ENCODE measurements around the gene KIF1A. TPM values are rescaled to one million over a fixed set of nuclear protein-coding genes. Genes with fewer than 3 reads are reported as not detected.
A peak's percentile ranks its signal among the peaks of the same experiment; 100 is the strongest.

KIF1A gene
- total and polyA plus RNA-seq, 4 experiments from 2014 or later, result not detected

GRCh38 chr2:240712121-240712520 lies 107.9 kb downstream of the KIF1A start:
- intact Hi-C loops (cut with micrococcal nuclease), result no loop called here
- Mint-ChIP-seq H3K36me3 (no peaks in the 10 kb centered on the region), H3K9me3 (no peaks in the 10 kb centered on the region), H3K4me1 (no peaks in the 10 kb centered on the region), H3K4me3 (no peak overlapping the region), H3K27ac (no peak overlapping the region), H3K27me3 (peaks cover 0 to 10% of the 10 kb centered on the region in 2 donors)
- ChIA-PET CTCF (ENCODE audit: partially characterized antibody) (no interaction called here), POLR2A (ENCODE audit: partially characterized antibody) (no interaction called here)
- no peak overlapping the region for H3K4me3 ChIP-seq (ENCODE audit: low read length in 2 of 2)
- no peaks in the 10 kb centered on the region for H3K4me1 ChIP-seq (ENCODE audit: insufficient read depth, low read length)
- no peaks in the 10 kb centered on the region for H3K27me3 ChIP-seq (ENCODE audit: insufficient read depth, low read length)
- H3K27ac ChIP-seq (ENCODE audit: low read depth, low read length), result no peak overlapping the region
- no peaks in the 10 kb centered on the region for H3K9me3 ChIP-seq (ENCODE audit: control insufficient read depth in 1 of 2, low read length in 2 of 2)
- no peak for DNase-seq
- no peaks in the 10 kb centered on the region for H3K36me3 ChIP-seq (ENCODE audit: insufficient read depth, low read length)

DNA sequence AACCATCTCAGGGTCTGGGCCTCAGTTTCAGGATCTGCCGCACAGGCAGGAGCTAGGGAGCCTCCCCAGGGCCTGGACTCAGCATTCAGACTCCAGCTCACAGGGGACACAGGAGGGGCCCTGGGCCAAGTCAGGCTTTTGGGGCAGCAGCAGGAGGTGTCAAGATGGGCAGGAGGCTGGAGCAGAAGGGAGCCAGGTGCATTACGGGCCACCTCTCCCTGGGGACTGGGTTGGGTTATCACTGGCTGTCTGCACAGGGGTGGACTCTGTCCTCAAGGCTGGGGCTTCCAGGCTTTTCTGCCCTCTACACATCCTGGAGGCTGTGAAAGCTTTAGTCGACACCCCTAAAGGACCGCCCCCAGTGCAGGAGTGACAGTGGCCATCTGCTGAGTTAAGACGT lies 108.3 kb downstream of the KIF1A start:
- H3K27me3 Mint-ChIP-seq, result peaks cover 0 to 10% of the 10 kb centered on the region in 2 donors
- no peaks in the 10 kb centered on the region for H3K4me1 Mint-ChIP-seq
- Histone ChIP-seq H3K27ac (ENCODE audit: low read depth, low read length) (no peak overlapping the region), H3K36me3 (ENCODE audit: insufficient read depth, low read length) (no peaks in the 10 kb centered on the region), H3K4me3 (ENCODE audit: low read length in 2 of 2) (no peak overlapping the region), H3K9me3 (ENCODE audit: control insufficient read depth in 1 of 2, low read length in 2 of 2) (no peaks in the 10 kb centered on the region), H3K27me3 (ENCODE audit: insufficient read depth, low read length) (no peaks in the 10 kb centered on the region), H3K4me1 (ENCODE audit: insufficient read depth, low read length) (no peaks in the 10 kb centered on the region)
- no peak overlapping the region for H3K27ac Mint-ChIP-seq
- no peaks in the 10 kb centered on the region for H3K36me3 Mint-ChIP-seq
- no peak for DNase-seq
- H3K4me3 Mint-ChIP-seq, result no peak overlapping the region
- H3K9me3 Mint-ChIP-seq, result no peaks in the 10 kb centered on the region
- ChIA-PET CTCF (ENCODE audit: partially characterized antibody) (no interaction called here), POLR2A (ENCODE audit: partially characterized antibody) (no interaction called here)
- intact Hi-C loops (cut with micrococcal nuclease), result no loop called here

DNA sequence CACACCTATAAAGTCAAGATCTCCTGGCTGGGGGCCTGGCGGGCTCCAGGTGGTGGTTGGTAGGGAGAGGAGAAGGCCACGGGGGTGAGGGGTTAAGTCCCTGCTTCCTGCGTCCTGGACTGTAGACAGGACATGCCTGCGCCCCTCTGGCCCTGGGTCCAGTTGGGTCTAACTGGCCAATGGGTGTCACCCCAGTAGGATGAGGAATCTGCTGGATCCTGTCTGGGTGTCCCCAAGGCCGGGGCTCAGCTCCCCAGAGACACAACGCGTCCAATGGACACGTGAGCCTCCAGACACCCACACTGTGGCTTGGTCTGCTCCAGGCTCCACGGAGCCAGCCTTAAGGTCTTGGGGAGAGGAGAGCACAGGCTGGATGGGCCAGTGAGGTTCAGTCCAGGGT lies 108.7 kb downstream of the KIF1A start:
- Mint-ChIP-seq H3K36me3 (no peaks in the 10 kb centered on the region), H3K27ac (no peak overlapping the region), H3K27me3 (peaks cover 0 to 10% of the 10 kb centered on the region in 2 donors), H3K4me1 (no peaks in the 10 kb centered on the region), H3K4me3 (no peak overlapping the region), H3K9me3 (no peaks in the 10 kb centered on the region)
- intact Hi-C loops (cut with micrococcal nuclease), result no loop called here
- no peaks in the 10 kb centered on the region for H3K4me1 ChIP-seq (ENCODE audit: insufficient read depth, low read length)
- CTCF ChIA-PET (ENCODE audit: partially characterized antibody), result no interaction called here
- DNase-seq, result no peak
- POLR2A ChIA-PET (ENCODE audit: partially characterized antibody), result no interaction called here
- H3K27me3 ChIP-seq (ENCODE audit: insufficient read depth, low read length), result no peaks in the 10 kb centered on the region
- H3K27ac ChIP-seq (ENCODE audit: low read depth, low read length), result no peak overlapping the region
- no peak overlapping the region for H3K4me3 ChIP-seq (ENCODE audit: low read length in 2 of 2)
- H3K36me3 ChIP-seq (ENCODE audit: insufficient read depth, low read length), result no peaks in the 10 kb centered on the region
- no peaks in the 10 kb centered on the region for H3K9me3 ChIP-seq (ENCODE audit: control insufficient read depth in 1 of 2, low read length in 2 of 2)

DNA sequence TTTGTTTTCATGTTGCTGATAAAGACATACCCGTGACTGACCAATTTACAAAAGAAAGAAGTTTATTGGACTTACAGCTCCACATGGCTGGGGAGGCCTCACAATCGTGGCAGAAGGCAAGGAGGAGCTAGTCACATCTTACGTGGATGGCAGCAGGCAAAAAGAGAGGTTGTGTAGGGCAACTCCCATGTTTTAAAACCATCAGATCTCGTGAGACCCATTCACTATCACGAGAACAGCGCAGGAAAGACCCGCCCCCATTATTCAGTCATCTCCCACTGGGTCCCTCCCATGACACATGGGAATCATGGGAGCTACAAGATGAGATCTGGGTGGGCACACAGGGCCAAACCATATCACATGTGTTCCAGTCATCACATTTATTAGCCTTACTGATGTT lies 111.6 kb downstream of the KIF1A start:
- POLR2A ChIA-PET (ENCODE audit: partially characterized antibody), result no interaction called here
- Mint-ChIP-seq H3K27ac (no peak overlapping the region), H3K27me3 (peaks cover 2 to 15% of the 10 kb centered on the region in 2 donors), H3K36me3 (no peaks in the 10 kb centered on the region), H3K9me3 (no peaks in the 10 kb centered on the region), H3K4me3 (no peak overlapping the region), H3K4me1 (peaks cover 11 to 17% (median 13%) of the 10 kb centered on the region in 4 donors)
- no peak overlapping the region for H3K4me3 ChIP-seq (ENCODE audit: low read length in 2 of 2)
- intact Hi-C loops (cut with micrococcal nuclease), result loop anchor here (10.0 kb wide), 1 partner anchor 194 kb away; no protein-coding TSS in a partner anchor
- H3K27me3 ChIP-seq (ENCODE audit: insufficient read depth, low read length), result no peaks in the 10 kb centered on the region
- H3K36me3 ChIP-seq (ENCODE audit: insufficient read depth, low read length), result no peaks in the 10 kb centered on the region
- no peaks in the 10 kb centered on the region for H3K9me3 ChIP-seq (ENCODE audit: control insufficient read depth in 1 of 2, low read length in 2 of 2)
- CTCF ChIA-PET (ENCODE audit: partially characterized antibody), result interaction anchor here (1.5 kb wide), 1 partner anchor 195 kb away, joined by 5 read pairs; no protein-coding TSS in a partner anchor
- peaks cover 19% of the 10 kb centered on the region for H3K4me1 ChIP-seq (ENCODE audit: insufficient read depth, low read length)
- H3K27ac ChIP-seq (ENCODE audit: low read depth, low read length), result no peak overlapping the region
- no peak for DNase-seq

- no peaks in the 10 kb centered on the region for H3K27me3 ChIP-seq (ENCODE audit: insufficient read depth, low read length)
- H3K4me3 Mint-ChIP-seq, result no peak overlapping the region
- no peak overlapping the region for H3K27ac ChIP-seq (ENCODE audit: low read depth, low read length)
- H3K4me3 ChIP-seq (ENCODE audit: low read length in 2 of 2), result no peak overlapping the region
- intact Hi-C loops (cut with micrococcal nuclease), result loop anchor here (10.0 kb wide), 1 partner anchor 193 kb away; no protein-coding TSS in a partner anchor
- no peaks in the 10 kb centered on the region for H3K9me3 Mint-ChIP-seq
- no peaks in the 10 kb centered on the region for H3K36me3 Mint-ChIP-seq
- H3K27ac Mint-ChIP-seq, result no peak overlapping the region
- peaks cover 5 to 19% of the 10 kb centered on the region in 2 donors for H3K27me3 Mint-ChIP-seq
- no peaks in the 10 kb centered on the region for H3K36me3 ChIP-seq (ENCODE audit: insufficient read depth, low read length)
- ChIA-PET CTCF (ENCODE audit: partially characterized antibody) (no interaction called here), POLR2A (ENCODE audit: partially characterized antibody) (no interaction called here)
- H3K4me1 Mint-ChIP-seq, result peaks cover 11 to 20% (median 15%) of the 10 kb centered on the region in 4 donors
- no peaks in the 10 kb centered on the region for H3K9me3 ChIP-seq (ENCODE audit: control insufficient read depth in 1 of 2, low read length in 2 of 2)
- no peak for DNase-seq
- peaks cover 19% of the 10 kb centered on the region for H3K4me1 ChIP-seq (ENCODE audit: insufficient read depth, low read length)
These were observed 112.2 kb downstream of the KIF1A start for GRCh38 chr2:240707821-240708220.

GRCh38 chr2:240707043-240707756 lies 112.8 kb downstream of the KIF1A start:
- no peak overlapping the region for H3K27ac ChIP-seq (ENCODE audit: low read depth, low read length)
- Mint-ChIP-seq H3K36me3 (no peaks in the 10 kb centered on the region), H3K4me1 (peaks cover 11 to 20% (median 15%) of the 10 kb centered on the region in 4 donors), H3K27ac (peak overlapping the region in 1 of 7 donors; percentile 58), H3K4me3 (no peak overlapping the region), H3K9me3 (no peaks in the 10 kb centered on the region), H3K27me3 (peaks cover 5 to 19% of the 10 kb centered on the region in 2 donors)
- no peak for DNase-seq
- intact Hi-C loops (cut with micrococcal nuclease), result loop anchor here (10.0 kb wide), 1 partner anchor 192 kb away; no protein-coding TSS in a partner anchor
- no peaks in the 10 kb centered on the region for H3K27me3 ChIP-seq (ENCODE audit: insufficient read depth, low read length)
- H3K36me3 ChIP-seq (ENCODE audit: insufficient read depth, low read length), result no peaks in the 10 kb centered on the region
- H3K4me1 ChIP-seq (ENCODE audit: insufficient read depth, low read length), result peaks cover 19% of the 10 kb centered on the region
- no peak overlapping the region for H3K4me3 ChIP-seq (ENCODE audit: low read length in 2 of 2)
- POLR2A ChIA-PET (ENCODE audit: partially characterized antibody), result no interaction called here
- H3K9me3 ChIP-seq (ENCODE audit: control insufficient read depth in 1 of 2, low read length in 2 of 2), result no peaks in the 10 kb centered on the region
- CTCF ChIA-PET (ENCODE audit: partially characterized antibody), result no interaction called here

DNA sequence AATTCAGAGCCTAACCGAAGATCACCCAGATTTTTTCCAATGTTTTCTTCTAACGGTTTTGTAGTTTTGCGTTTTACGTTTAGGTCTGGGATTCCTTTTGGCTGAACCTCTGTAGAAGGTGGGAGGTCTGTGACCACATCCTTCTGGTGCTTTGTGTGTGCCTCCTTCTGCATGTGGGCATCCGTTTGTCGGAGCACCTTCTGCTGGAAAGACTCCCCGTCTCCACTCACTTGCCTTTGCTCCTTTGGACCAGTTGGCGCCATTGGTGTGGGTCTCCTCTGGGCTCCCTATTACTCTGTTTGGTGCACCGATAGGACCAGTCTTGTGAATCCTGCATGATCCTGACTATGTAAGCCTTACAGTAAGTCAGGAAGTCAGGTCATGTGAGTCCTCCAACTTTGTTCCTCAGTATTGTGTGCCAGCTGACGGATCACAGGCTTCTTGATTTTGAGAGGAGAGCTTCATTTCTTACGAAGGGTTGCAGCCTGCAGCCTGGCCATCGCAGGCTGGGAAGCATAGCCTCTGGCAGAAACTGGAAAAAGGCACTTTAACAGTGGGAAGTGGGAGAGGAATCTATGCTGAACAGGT lies 114.7 kb downstream of the KIF1A start:
- CTCF ChIA-PET (ENCODE audit: partially characterized antibody), result interaction anchor here (1.3 kb wide), 1 partner anchor 191 kb away, joined by 7 read pairs; no protein-coding TSS in a partner anchor
- peak in 1 of 5 donors; percentile 18 for DNase-seq

More for the DNA sequence above, 114.7 kb downstream of the KIF1A start:
- H3K27me3 ChIP-seq (ENCODE audit: insufficient read depth, low read length), result no peaks in the 10 kb centered on the region
- no peaks in the 10 kb centered on the region for H3K36me3 ChIP-seq (ENCODE audit: insufficient read depth, low read length)
- H3K27me3 Mint-ChIP-seq, result peaks cover 5 to 18% of the 10 kb centered on the region in 2 donors
- intact Hi-C loops (cut with micrococcal nuclease), result loop anchor here (10.0 kb wide), 1 partner anchor 190 kb away; no protein-coding TSS in a partner anchor
- H3K9me3 ChIP-seq (ENCODE audit: control insufficient read depth in 1 of 2, low read length in 2 of 2), result no peaks in the 10 kb centered on the region
- no peak overlapping the region for H3K4me3 ChIP-seq (ENCODE audit: low read length in 2 of 2)
- POLR2A ChIA-PET (ENCODE audit: partially characterized antibody), result interaction anchor here (1.0 kb wide), 1 partner anchor 136 kb away, joined by 6 read pairs; no protein-coding TSS in a partner anchor
- H3K27ac Mint-ChIP-seq, result peak overlapping the region in 4 of 7 donors; percentile 7 to 59 (median 28)
- H3K4me1 ChIP-seq (ENCODE audit: insufficient read depth, low read length), result peaks cover 19% of the 10 kb centered on the region
- H3K9me3 Mint-ChIP-seq, result no peaks in the 10 kb centered on the region
- no peak overlapping the region for H3K27ac ChIP-seq (ENCODE audit: low read depth, low read length)
- H3K36me3 Mint-ChIP-seq, result no peaks in the 10 kb centered on the region
- peaks cover 11 to 20% (median 15%) of the 10 kb centered on the region in 4 donors for H3K4me1 Mint-ChIP-seq
- peak overlapping the region; percentile 22 to 79 (median 63) for H3K4me3 Mint-ChIP-seq
